Measurements from ENCODE around the gene ZBTB45. TPM values are rescaled to one million over a fixed set of nuclear protein-coding genes. Genes with fewer than 3 reads are reported as not detected.

ZBTB45 gene
- total and polyA plus RNA-seq, 9 of the 15 experiments (the other 6 are each of a cell fraction or from before 2014, with no cell fraction given) = 0.08 to 16.1 (median 1.8) TPM

DNA sequence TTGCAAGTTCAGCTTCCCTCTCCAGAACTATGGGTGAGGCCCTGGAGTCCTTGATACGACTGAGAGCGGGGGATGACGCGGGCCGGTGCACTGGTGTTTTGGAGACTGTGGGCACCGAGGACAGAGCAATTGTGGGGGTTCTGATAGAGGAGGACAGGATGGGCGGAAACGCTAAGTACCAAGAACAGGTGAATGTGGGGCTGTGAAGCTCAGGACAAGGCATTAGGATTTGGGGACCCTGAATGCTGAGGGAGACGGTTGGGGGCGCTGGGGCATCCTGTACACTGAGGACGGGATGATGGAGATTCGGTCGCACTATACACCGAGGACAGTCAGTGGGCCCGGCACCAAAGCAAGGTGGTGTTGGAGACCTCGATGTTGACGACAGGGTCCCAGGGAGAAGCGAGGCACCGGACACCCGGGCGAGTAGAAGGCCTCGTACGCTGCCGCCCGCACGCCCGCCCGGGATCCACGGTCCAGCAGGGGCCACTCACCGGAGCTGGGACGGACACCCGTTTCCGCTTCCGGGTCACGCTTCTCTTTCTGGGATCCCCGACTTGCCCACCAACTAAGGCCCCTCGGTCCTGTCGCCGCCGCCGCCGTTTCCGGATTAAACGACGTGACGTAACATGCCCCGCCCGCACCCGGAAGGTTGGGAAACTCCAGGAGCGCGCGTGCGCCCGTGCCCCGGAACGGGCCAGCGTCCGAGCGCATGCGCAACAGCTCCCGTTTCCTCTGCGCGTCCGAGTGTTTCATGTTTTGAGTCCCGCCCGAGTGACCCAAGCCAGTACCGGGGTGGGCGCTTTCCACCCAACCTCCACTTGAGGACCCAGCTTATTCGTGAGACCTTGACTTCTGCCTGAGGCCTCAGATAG lies 35.1 kb upstream of the ZBTB45 start, which contains the start of gene CHMP2A (continued):
- TF ChIP-seq, protein P1, sequence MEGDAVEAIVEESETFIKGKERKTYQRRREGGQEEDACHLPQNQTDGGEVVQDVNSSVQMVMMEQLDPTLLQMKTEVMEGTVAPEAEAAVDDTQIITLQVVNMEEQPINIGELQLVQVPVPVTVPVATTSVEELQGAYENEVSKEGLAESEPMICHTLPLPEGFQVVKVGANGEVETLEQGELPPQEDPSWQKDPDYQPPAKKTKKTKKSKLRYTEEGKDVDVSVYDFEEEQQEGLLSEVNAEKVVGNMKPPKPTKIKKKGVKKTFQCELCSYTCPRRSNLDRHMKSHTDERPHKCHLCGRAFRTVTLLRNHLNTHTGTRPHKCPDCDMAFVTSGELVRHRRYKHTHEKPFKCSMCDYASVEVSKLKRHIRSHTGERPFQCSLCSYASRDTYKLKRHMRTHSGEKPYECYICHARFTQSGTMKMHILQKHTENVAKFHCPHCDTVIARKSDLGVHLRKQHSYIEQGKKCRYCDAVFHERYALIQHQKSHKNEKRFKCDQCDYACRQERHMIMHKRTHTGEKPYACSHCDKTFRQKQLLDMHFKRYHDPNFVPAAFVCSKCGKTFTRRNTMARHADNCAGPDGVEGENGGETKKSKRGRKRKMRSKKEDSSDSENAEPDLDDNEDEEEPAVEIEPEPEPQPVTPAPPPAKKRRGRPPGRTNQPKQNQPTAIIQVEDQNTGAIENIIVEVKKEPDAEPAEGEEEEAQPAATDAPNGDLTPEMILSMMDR (IDR thresholded peaks at IDR 0.05 in 2 of 3, conservative IDR thresholded peaks at IDR 0.05 in 1 of 3; ENCODE audit: insufficient read depth in 2 of 3, low read depth in 1 of 3, low read length in 3 of 3) = 0 out of 6 replicates have a peak, but pooled peaks of 1 of the 3 experiments have one; percentile 3
- TF ChIP-seq ZNF551 (CRISPR knock-in tag; IDR thresholded peaks at IDR 0.05) (no peak), GABPB2 (CRISPR knock-in tag; conservative IDR thresholded peaks at IDR 0.05) (0 out of 2 replicates have a peak, but pooled peaks have one; percentile 75), KAT7 (CRISPR knock-in tag; IDR thresholded peaks at IDR 0.05; ENCODE audit: borderline replicate concordance) (0 out of 2 replicates have a peak, but pooled peaks have one; percentile 61), LCOR (CRISPR knock-in tag; IDR thresholded peaks at IDR 0.05) (peak; percentile 77), IRF2 (CRISPR knock-in tag; IDR thresholded peaks at IDR 0.05) (no peak), TFAM (CRISPR knock-in tag; conservative IDR thresholded peaks at IDR 0.05) (no peak), YY1 (IDR thresholded peaks at IDR 0.05; ENCODE audit: borderline replicate concordance in 1 of 3, control insufficient read depth in 1 of 3, extremely low read depth in 1 of 3, insufficient read depth in 3 of 3, insufficient read length in 1 of 3, insufficient replicate concordance in 2 of 3, low read depth in 1 of 3, low read length in 2 of 3) (peak in 2 of 3 experiments; percentile 17 to 61), ZSCAN29 (IDR thresholded peaks at IDR 0.05) (no peak), NFE2 (IDR thresholded peaks at IDR 0.05; ENCODE audit: low read depth) (no peak; the same call in 1 of the 2 replicates), TCF7 (IDR thresholded peaks at IDR 0.05; ENCODE audit: borderline replicate concordance) (peak; percentile 73; the same call in 1 of the 2 replicates), YBX1 (IDR thresholded peaks at IDR 0.05) (no peak), ZFP36 (IDR thresholded peaks at IDR 0.05; ENCODE audit: low read depth, low read length, partially characterized antibody) (no peak), ARHGAP35 (IDR thresholded peaks at IDR 0.05; ENCODE audit: partially characterized antibody) (no peak), RBM17 (IDR thresholded peaks at IDR 0.05; ENCODE audit: borderline replicate concordance, low read depth, low read length) (no peak), ZNF41 (CRISPR knock-in tag; conservative IDR thresholded peaks at IDR 0.05) (no peak), ZNF197 (CRISPR knock-in tag; IDR thresholded peaks at IDR 0.05; ENCODE audit: low read depth) (no peak), ETV1 (tag; conservative IDR thresholded peaks at IDR 0.05; ENCODE audit: low read depth) (peak; percentile 88), FOXP1 (CRISPR knock-in tag; IDR thresholded peaks at IDR 0.05) (no peak)
- TF ChIP-seq, protein P2, sequence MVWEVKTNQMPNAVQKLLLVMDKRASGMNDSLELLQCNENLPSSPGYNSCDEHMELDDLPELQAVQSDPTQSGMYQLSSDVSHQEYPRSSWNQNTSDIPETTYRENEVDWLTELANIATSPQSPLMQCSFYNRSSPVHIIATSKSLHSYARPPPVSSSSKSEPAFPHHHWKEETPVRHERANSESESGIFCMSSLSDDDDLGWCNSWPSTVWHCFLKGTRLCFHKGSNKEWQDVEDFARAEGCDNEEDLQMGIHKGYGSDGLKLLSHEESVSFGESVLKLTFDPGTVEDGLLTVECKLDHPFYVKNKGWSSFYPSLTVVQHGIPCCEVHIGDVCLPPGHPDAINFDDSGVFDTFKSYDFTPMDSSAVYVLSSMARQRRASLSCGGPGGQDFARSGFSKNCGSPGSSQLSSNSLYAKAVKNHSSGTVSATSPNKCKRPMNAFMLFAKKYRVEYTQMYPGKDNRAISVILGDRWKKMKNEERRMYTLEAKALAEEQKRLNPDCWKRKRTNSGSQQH (CRISPR knock-in tag; IDR thresholded peaks at IDR 0.05) = 0 out of 2 replicates have a peak, but pooled peaks have one; percentile 13
- TF ChIP-seq, protein P3, sequence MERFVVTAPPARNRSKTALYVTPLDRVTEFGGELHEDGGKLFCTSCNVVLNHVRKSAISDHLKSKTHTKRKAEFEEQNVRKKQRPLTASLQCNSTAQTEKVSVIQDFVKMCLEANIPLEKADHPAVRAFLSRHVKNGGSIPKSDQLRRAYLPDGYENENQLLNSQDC (CRISPR knock-in tag; IDR thresholded peaks at IDR 0.05) = no peak
- TF ChIP-seq, protein P4, sequence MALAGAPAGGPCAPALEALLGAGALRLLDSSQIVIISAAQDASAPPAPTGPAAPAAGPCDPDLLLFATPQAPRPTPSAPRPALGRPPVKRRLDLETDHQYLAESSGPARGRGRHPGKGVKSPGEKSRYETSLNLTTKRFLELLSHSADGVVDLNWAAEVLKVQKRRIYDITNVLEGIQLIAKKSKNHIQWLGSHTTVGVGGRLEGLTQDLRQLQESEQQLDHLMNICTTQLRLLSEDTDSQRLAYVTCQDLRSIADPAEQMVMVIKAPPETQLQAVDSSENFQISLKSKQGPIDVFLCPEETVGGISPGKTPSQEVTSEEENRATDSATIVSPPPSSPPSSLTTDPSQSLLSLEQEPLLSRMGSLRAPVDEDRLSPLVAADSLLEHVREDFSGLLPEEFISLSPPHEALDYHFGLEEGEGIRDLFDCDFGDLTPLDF (CRISPR knock-in tag; IDR thresholded peaks at IDR 0.05) = no peak

Measured in K562 (cell line).